GM18499 (cell line): Measurements from ENCODE around the gene GRIN1.

Experiments
- ATAC-seq: cut with Tn5 transposase; IDR thresholded peaks from one replicate; pipeline ENCODE4 v1.9.1; 2021; ENCODE audit warnings: moderate number of reproducible peaks; ENCODE audit not compliant: insufficient read depth, unreplicated experiment

Gene GRIN1

GRCh38 chr9:137189297-137190295 is 50.6 kb downstream of the GRIN1 start:
- ATAC-seq = no peak

GRCh38 chr9:137190315-137190856 is 51.4 kb downstream of the GRIN1 start:
- no peak for ATAC-seq

GRCh38 chr9:137191245-137191644 is 52.3 kb downstream of the GRIN1 start:
- ATAC-seq = no peak

- ATAC-seq = no peak
Measured at GRCh38 chr9:137191691-137192447, 52.9 kb downstream of the GRIN1 start.

GRCh38 chr9:137192448-137192780 is 53.5 kb downstream of the GRIN1 start:
- ATAC-seq = no peak

- no peak for ATAC-seq
Measured at GRCh38 chr9:137192859-137193258, 53.9 kb downstream of the GRIN1 start.

GRCh38 chr9:137193771-137194170 is 54.8 kb downstream of the GRIN1 start:
- ATAC-seq = no peak

- ATAC-seq = no peak
Measured at GRCh38 chr9:137194388-137194787, 55.4 kb downstream of the GRIN1 start.

- no peak for ATAC-seq
Measured at GRCh38 chr9:137194909-137195308, 56.0 kb downstream of the GRIN1 start.

- no peak for ATAC-seq
Measured at GRCh38 chr9:137195525-137196220, 56.7 kb downstream of the GRIN1 start.

- no peak for ATAC-seq
Measured at GRCh38 chr9:137198051-137198901, 59.3 kb downstream of the GRIN1 start.

- no peak for ATAC-seq
Measured at GRCh38 chr9:137198902-137199283, 59.9 kb downstream of the GRIN1 start.

GRCh38 chr9:137199411-137200121 is 60.6 kb downstream of the GRIN1 start:
- no peak for ATAC-seq

GRCh38 chr9:137200311-137201204 is 61.6 kb downstream of the GRIN1 start, which contains the start of gene TPRN:
TSS of gene TPRN (minus strand) at chr9:137200741. CDS start at chr9:137200711, 30 bp downstream.
- ATAC-seq = peak; percentile 82

GRCh38 chr9:137201205-137201868 is 62.4 kb downstream of the GRIN1 start:
- ATAC-seq = no peak

GRCh38 chr9:137202966-137203365 is 64.0 kb downstream of the GRIN1 start:
- ATAC-seq = no peak

- no peak for ATAC-seq
Measured at GRCh38 chr9:137204731-137205125, 65.8 kb downstream of the GRIN1 start.
